KBM-7 (cell line): ENCODE measurements around the gene PCDHGA5.
"Not testable (repeated sequence)": the region's sequence is repeated elsewhere in the genome, so short reads cannot be mapped to it uniquely, and the experiment has no call there.

Source experiments
- DNase-seq: peaks from one replicate; pipeline ENCODE4 v3.0.0-alpha.2; 2015
- in situ Hi-C: fragments of 300-500 bp; cut with MboI; formaldehyde crosslinking; loops from 2 replicates; pipeline ENCODE4 v1.14.3; 2020; ENCODE audit warnings: low sequenced_read_pairs, low pct_unique_long_range_greater_than_20kb, mixed read lengths

The PCDHGA5 gene

DNA sequence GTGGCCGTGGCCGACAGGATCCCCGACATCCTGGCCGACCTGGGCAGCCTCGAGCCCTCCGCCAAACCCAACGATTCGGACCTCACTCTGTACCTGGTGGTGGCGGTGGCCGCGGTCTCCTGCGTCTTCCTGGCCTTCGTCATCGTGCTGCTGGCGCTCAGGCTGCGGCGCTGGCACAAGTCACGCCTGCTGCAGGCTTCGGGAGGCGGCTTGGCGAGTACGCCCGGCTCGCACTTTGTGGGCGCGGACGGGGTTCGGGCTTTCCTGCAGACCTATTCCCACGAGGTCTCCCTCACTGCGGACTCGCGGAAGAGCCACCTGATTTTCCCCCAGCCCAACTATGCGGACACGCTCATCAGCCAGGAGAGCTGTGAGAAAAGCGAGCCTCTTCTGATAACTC, 17.9 kb upstream of the PCDHGA5 start:
- DNase-seq, in situ Hi-C loops: not testable (repeated sequence)

DNA sequence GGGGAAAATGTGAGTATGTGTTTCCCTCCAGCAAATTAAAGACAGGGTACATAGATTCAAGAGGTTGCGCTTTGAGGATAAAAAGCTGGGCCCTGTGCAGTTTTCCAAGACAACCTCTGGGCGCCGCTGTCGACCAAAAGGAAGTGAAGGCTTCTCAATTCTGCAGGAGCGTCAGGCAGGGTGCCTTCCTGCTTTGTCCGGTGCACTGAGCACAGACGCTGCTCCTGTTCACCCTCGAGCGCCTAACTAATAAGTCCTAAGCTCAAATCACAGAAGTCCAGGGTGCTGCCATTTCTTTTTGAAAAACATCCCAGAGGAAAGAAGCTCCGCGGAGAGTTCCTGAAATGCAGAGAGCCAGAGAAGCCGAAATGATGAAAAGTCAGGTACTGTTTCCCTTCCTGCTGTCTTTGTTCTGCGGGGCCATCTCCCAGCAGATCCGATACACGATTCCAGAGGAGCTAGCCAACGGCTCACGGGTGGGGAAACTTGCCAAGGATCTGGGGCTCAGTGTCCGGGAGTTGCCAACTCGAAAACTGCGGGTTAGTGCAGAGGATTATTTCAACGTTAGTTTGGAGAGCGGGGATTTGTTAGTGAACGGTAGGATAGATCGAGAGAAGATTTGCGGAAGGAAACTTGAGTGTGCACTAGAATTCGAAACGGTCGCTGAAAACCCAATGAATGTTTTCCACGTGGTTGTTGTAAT, 13.9 kb upstream of the PCDHGA5 start, which contains the start of gene PCDHGB1:
Gene PCDHGB1, plus strand, starts transcription at position 183 of the 703 bp plus-strand sequence. Its CDS starts 162 bp downstream, at position 345.
- DNase-seq: peak; percentile 40
- in situ Hi-C loops: loop anchor here (25.0 kb wide), 1 partner anchor 212 kb away; no protein-coding TSS in a partner anchor

DNA sequence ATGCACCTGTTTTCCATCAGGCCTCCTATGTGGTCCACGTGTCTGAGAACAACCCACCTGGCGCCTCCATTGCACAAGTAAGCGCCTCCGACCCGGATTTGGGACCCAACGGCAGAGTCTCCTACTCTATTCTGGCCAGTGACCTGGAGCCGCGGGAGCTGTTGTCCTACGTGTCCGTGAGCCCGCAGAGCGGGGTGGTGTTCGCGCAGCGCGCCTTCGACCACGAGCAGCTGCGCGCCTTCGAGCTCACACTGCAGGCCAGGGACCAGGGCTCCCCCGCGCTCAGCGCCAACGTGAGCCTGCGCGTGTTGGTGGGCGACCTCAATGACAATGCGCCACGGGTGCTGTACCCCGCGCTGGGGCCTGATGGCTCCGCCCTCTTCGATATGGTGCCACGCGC, 12.4 kb upstream of the PCDHGA5 start:
- in situ Hi-C loops: loop anchor here (25.0 kb wide), 1 partner anchor 211 kb away; no protein-coding TSS in a partner anchor
- no peak for DNase-seq

DNA sequence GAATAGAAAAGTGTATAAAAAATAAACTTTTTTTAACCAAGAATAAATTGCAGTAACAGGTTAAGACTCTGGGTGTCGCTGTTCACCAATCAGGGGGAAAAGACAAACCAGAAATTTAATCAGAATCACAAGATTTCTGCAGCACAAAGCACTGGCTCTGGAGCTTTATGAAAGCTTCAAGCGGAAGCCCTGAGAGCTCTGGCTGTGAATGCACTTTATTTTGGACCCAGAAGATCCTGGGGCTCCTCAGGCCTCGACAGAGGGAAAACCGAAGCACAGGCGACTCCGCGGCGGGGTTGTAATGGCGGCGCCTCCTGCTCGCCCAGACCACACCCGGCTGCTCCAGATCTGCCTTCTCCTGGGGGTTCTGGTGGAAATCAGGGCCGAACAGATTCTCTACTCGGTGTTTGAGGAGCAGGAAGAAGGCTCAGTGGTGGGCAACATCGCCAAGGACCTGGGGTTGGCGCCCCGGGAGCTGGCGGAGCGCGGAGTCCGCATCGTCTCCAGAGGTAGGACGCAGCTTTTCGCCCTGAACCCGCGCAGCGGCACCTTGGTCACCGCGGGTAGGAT, 9.0 kb upstream of the PCDHGA5 start, which contains the start of gene PCDHGA4:
Gene PCDHGA4, plus strand, starts transcription at position 122 of the 570 bp plus-strand sequence. Its CDS starts 87 bp downstream, at position 209.
- in situ Hi-C loops: loop anchor here (25.0 kb wide), 1 partner anchor 207 kb away; no protein-coding TSS in a partner anchor
- DNase-seq: peak; percentile 17

DNA sequence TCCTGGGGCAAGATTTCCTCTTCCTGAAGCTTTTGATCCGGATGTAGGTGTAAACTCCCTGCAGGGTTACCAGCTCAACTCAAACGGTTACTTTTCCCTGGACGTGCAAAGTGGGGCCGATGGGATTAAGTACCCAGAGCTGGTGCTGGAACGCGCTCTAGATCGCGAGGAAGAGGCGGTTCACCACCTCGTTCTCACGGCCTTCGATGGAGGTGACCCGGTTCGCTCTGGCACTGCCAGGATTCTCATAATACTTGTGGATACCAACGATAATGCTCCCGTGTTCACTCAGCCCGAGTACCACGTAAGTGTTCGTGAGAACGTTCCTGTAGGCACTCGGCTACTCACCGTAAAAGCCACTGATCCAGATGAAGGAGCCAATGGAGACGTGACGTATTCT, 8.3 kb upstream of the PCDHGA5 start:
- no peak for DNase-seq
- in situ Hi-C loops: loop anchor here (25.0 kb wide), 1 partner anchor 207 kb away; no protein-coding TSS in a partner anchor

DNA sequence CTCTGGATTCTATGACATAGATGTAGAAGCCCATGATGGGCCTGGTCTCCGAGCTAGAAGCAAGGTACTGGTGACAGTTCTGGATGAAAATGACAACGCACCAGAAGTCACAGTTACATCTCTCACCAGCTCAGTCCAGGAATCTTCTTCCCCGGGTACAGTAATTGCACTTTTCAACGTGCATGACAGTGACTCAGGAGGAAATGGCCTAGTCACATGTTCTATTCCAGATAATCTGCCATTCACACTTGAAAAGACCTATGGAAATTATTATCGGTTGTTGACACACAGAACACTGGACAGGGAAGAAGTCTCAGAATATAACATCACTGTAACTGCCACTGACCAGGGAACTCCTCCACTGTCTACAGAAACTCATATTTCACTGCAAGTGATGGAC, 7.8 kb upstream of the PCDHGA5 start:
- DNase-seq: no peak
- in situ Hi-C loops: loop anchor here (25.0 kb wide), 1 partner anchor 206 kb away; no protein-coding TSS in a partner anchor

DNA sequence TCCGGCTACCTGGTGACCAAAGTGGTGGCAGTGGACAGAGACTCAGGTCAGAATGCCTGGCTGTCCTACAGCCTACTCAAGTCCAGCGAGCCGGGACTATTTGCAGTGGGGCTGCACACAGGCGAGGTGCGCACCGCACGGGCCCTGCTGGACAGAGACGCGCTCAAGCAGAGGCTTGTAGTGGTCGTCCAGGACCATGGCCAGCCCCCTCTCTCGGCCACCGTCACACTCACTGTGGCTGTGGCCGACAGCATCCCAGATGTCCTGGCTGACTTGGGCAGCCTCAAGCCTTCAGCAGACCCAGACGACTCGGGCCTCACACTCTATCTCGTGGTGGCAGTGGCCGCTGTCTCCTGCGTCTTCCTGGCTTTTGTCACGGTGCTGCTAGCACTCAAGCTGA, 7.0 kb upstream of the PCDHGA5 start:
- in situ Hi-C loops: loop anchor here (25.0 kb wide), 1 partner anchor 205 kb away; no protein-coding TSS in a partner anchor
- DNase-seq: no peak

DNA sequence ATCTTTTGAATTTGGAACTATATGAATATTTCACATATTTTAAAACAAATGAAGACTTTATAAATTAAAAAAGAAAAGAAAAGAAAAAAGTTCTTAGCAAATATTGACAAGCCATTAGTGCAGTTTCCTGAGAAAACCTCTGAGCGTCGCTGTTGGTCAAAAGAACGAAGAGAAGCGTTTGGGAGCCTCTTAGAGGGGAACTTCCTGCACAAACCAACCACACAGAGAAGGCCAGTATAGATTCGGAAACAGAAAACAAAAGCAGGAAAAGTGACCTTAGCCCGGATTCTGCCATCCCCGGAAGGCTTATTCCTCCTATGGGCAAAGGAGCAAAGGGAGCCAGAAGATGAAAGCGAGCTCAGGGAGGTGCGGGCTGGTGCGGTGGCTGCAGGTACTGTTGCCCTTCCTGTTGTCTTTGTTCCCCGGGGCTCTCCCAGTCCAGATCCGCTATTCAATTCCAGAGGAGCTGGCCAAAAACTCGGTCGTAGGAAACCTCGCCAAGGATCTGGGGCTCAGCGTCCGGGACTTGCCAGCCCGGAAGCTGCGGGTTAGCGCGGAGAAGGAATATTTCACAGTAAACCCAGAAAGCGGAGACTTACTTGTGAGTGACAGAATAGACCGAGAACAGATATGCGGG, 4.1 kb upstream of the PCDHGA5 start, which contains the start of gene PCDHGB2:
Gene PCDHGB2, plus strand, starts transcription at position 205 of the 637 bp plus-strand sequence. Its CDS starts 142 bp downstream, at position 347.
- in situ Hi-C loops: loop anchor here (25.0 kb wide), 1 partner anchor 202 kb away; no protein-coding TSS in a partner anchor
- DNase-seq: peak; percentile 75

DNA sequence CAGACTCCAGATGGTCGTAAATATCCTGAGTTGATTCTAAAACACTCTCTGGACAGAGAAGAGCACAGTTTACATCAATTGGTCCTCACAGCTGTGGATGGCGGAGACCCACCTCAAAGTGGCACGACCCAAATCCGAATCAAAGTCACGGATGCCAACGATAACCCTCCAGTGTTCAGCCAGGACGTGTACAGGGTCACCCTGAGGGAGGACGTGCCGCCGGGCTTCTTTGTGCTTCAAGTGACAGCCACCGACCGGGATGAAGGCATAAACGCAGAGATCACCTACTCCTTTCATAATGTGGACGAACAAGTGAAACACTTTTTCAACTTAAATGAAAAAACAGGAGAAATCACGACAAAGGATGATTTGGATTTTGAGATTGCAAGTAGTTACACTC, 3.3 kb upstream of the PCDHGA5 start:
- no peak for DNase-seq
- in situ Hi-C loops: loop anchor here (25.0 kb wide), 1 partner anchor 202 kb away; no protein-coding TSS in a partner anchor

DNA sequence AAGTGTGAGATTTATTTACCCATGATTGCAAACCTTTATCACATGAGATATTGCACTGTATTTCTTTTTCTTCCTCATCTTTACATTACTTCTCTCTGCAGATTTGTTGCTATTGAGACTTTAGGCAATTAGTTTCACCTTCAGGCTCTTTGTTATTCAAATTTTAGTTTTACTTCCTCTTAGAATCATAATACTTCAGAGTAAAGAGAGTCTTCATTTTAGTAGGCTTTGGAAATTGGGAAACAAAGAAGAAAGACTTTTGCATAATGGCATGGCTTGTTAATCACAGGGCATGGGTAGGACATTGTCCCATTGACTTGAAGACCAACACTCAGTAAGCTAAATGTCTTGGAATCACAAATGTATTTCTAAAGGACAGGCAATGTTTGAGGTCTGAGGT, 1.2 kb upstream of the PCDHGA5 start:
- no peak for DNase-seq
- in situ Hi-C loops: loop anchor here (25.0 kb wide), 1 partner anchor 200 kb away; no protein-coding TSS in a partner anchor

DNA sequence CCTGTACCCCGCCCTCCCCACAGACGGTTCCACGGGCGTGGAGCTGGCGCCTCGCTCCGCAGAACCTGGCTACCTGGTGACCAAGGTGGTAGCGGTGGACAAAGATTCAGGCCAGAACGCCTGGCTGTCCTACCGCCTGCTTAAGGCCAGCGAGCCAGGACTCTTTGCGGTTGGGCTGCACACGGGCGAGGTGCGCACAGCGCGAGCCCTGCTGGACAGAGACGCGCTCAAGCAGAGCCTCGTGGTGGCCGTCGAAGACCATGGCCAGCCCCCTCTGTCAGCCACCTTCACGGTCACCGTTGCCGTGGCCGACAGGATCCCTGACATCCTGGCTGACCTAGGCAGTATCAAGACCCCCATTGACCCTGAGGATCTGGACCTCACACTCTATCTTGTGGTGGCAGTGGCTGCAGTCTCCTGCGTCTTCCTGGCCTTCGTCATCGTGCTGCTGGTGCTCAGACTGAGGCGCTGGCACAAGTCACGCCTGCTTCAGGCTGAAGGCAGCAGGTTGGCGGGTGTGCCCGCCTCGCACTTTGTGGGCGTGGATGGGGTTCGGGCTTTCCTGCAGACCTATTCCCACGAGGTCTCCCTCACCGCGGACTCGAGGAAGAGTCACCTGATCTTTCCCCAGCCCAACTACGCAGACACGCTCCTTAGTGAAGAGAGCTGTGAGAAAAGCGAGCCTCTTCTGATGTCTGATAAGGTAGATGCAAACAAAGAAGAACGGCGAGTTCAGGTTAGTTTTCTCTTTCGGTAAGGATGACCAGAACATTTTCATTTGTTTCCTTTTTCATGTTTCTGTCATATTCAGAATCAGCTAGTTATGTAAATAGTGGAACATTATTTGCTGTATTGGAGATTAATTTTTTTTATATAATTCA, 2.3 kb downstream of the PCDHGA5 start:
- in situ Hi-C loops: loop anchor here (25.0 kb wide), 1 partner anchor 196 kb away; no protein-coding TSS in a partner anchor
- DNase-seq: no peak

DNA sequence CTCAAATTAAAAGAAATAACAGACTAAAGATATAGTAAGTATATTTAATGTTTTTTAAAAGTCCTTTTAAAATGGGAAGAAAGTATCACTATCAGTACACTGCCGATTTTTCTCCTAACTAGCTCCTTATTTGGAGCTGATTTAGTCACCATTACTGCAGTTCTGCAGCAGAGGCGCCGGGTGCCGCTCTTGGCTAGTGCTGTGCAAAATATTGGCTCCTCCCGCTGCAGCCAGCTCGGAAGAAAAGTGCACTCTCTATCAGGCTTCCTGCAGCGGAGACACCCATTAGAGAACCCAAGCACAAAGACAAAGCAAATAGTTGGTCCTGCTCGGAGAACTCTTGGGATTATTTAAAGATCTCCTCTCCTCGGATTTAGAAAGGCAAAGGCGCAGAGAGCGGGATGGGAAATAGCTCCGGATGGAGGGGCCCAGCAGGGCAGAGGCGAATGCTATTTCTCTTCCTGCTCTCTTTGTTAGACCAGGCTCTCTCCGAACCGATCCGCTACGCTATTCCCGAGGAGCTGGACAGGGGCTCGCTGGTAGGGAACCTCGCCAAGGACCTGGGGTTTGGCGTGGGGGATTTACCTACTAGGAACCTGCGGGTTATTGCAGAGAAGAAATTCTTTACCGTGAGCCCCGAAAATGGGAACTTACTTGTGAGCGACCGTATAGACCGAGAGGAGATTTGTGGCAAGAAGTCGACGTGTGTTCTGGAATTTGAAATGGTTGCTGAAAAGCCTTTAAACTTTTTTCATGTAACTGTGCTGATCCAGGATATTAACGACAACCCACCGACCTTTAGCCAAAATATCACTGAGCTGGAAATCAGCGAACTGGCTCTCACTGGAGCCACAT, 6.3 kb downstream of the PCDHGA5 start, which contains the start of gene PCDHGB3:
Gene PCDHGB3, plus strand, starts transcription at position 249 of the 855 bp plus-strand sequence. Its CDS starts 153 bp downstream, at position 402.
- no peak for DNase-seq
- in situ Hi-C loops: loop anchor here (25.0 kb wide), 1 partner anchor 192 kb away; no protein-coding TSS in a partner anchor

DNA sequence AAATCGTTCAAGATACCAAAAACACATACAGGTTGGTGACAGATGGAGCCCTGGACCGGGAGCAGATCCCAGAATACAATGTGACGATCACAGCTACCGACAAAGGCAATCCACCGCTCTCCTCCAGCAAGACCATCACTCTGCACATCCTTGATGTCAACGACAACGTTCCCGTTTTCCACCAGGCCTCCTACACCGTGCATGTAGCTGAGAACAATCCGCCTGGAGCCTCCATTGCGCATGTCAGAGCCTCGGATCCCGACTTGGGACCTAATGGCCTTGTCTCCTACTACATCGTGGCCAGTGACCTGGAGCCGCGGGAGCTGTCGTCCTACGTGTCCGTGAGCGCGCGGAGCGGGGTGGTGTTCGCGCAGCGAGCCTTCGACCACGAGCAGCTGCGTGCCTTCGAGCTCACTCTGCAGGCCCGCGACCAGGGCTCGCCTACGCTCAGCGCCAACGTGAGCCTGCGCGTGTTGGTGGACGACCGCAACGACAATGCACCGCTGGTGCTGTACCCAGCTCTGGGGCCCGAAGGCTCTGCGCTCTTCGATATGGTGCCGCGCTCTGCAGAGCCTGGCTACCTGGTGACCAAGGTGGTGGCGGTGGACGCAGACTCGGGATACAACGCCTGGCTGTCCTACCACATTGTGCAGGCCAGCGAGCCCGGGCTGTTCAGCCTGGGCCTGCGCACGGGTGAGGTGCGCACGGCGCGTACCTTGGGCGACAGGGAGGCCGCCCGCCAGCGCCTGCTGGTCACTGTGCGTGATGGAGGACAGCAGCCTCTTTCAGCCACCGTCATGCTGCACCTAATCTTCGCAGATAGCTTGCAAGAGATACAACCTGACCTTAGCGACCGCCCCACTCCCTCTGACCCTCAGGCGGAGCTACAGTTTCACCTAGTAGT, 7.9 kb downstream of the PCDHGA5 start:
- in situ Hi-C loops: loop anchor here (25.0 kb wide), 1 partner anchor 190 kb away; no protein-coding TSS in a partner anchor
- DNase-seq: no peak

DNA sequence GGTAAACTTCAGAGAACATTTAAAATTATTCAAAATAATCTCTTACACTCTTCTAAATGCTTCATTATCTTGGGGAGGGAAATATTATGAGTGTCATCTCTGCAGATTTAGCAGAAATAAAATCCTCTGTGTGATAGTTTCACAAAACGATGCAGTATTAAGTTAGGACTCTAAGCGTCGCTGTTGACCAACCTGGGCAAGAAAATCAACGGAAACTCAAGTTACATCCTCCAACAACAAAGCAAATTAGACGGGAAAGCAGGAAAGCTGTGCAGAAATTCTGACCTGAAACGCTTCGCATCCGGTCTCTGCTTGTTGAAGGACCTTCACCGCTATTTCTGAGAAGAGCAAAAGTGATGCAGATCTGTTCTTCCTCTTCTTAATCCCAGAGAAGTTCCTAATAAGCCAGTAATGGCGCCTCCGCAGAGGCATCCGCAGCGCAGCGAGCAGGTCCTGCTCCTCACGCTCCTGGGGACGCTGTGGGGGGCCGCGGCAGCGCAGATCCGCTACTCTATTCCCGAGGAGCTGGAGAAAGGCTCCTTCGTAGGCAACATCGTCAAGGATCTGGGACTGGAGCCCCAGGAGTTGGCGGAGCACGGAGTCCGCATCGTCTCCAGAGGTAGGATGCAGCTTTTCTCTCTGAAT, 9.8 kb downstream of the PCDHGA5 start, which contains the start of gene PCDHGA6:
Gene PCDHGA6, plus strand, starts transcription at position 219 of the 645 bp plus-strand sequence. Its CDS starts 193 bp downstream, at position 412.
- no peak for DNase-seq
- in situ Hi-C loops: loop anchor here (25.0 kb wide), 1 partner anchor 189 kb away; no protein-coding TSS in a partner anchor

DNA sequence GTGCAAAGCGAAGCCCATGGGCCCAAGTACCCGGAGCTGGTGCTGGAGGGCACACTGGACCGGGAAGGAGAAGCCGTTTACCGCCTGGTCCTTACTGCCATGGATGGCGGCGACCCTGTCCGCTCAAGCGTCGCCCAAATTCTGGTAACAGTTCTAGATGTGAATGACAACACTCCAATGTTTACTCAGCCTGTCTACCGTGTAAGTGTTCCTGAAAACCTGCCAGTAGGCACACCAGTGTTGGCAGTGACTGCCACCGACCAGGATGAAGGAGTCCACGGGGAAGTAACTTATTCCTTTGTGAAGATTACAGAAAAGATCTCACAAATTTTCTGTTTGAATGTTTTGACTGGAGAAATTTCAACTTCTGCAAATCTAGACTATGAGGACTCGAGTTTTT, 10.7 kb downstream of the PCDHGA5 start:
- in situ Hi-C loops: loop anchor here (25.0 kb wide), 1 partner anchor 188 kb away; no protein-coding TSS in a partner anchor
- DNase-seq: no peak
